ENCODE data around the gene ATXN3L. TPM values are rescaled to one million over a fixed set of nuclear protein-coding genes. Genes with fewer than 3 reads are reported as not detected.

ATXN3L gene
- total and polyA plus RNA-seq, 2 of the 8 experiments (the other 6 are each of a cell fraction or from before 2014, with no cell fraction given): not detected

DNA sequence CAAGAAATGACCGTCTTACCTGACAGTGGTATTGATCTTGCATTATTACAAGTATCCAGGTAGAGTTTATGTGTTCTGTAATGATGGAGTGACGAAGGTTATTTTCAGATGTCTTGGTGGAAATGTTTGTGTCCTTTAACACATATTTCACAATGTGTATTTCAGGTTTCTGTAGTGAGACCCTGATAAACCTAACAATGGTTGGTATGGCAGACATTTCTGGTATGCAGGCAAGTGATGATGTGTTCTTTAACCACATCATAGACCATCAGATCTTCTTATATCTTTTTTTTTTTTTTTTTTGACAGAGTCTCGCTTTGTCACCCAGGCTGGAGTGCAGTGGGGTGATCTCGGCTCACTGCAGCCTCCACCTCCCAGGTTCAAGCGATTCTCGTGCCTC, 14.6 kb upstream of the ATXN3L start:
- Histone ChIP-seq H3K9ac (replicated peaks in 1 of 4; ENCODE audit: extremely low read depth in 1 of 4, low read depth in 3 of 4, low read length in 3 of 4) (no peak overlapping the region), H2BK5ac (ENCODE audit: low read depth, low read length) (no peak overlapping the region), H3K23me2 (ENCODE audit: low read depth, low read length) (no peaks in the 10 kb centered on the region), H4K5ac (ENCODE audit: insufficient read length, low read depth, low read length) (no peak overlapping the region), H4K20me1 (replicated peaks in 1 of 2; ENCODE audit: control insufficient read depth in 1 of 2, insufficient read depth in 2 of 2, low read length in 2 of 2) (no peaks in the 10 kb centered on the region), H3K79me2 (ENCODE audit: control insufficient read depth in 1 of 2, insufficient read depth in 2 of 2, low read length in 2 of 2) (no peaks in the 10 kb centered on the region), H3K18ac (ENCODE audit: extremely low read depth, low read length) (no peak overlapping the region), H3K27me3 (replicated peaks in 1 of 4; ENCODE audit: control insufficient read depth in 3 of 4, extremely low read depth in 1 of 4, insufficient read depth in 3 of 4, low read length in 3 of 4) (no peaks in the 10 kb centered on the region), H3K27ac (ENCODE audit: low read depth, low read length) (no peak overlapping the region), H2BK12ac (ENCODE audit: low read depth, low read length) (no peak overlapping the region), H3K4me2 (ENCODE audit: insufficient read depth in 1 of 2, low read depth in 2 of 2, low read length in 2 of 2) (no peak overlapping the region), H3K4me3 (ENCODE audit: extremely low read depth in 1 of 4, insufficient read depth in 2 of 4, low read depth in 3 of 4, low read length in 4 of 4) (no peak overlapping the region), H3K23ac (ENCODE audit: insufficient read length) (no peak overlapping the region), H2BK120ac (replicated peaks; ENCODE audit: low read depth, low read length) (no peak overlapping the region), H2BK15ac (ENCODE audit: low read length) (no peak overlapping the region), H3K4me1 (replicated peaks in 1 of 4; ENCODE audit: control insufficient read depth in 3 of 4, insufficient read depth in 4 of 4, low read length in 3 of 4) (no peaks in the 10 kb centered on the region), H3K14ac (ENCODE audit: insufficient read length) (no peak overlapping the region), H3K79me1 (ENCODE audit: low read depth, low read length) (no peaks in the 10 kb centered on the region), H3K9me3 (ENCODE audit: insufficient read depth in 2 of 2, low read depth in 1 of 2, low read length in 1 of 2) (no peaks in the 10 kb centered on the region), H2BK20ac (ENCODE audit: low read length) (no peak overlapping the region), H3K56ac (replicated peaks; ENCODE audit: insufficient read length, low read depth, low read length) (no peak overlapping the region), H2AK5ac (ENCODE audit: low read depth, low read length) (no peak overlapping the region), H2AFZ (ENCODE audit: low read length) (no peak overlapping the region), H3K36me3 (ENCODE audit: control insufficient read depth in 2 of 4, insufficient read depth in 4 of 4, low read length in 3 of 4) (no peaks in the 10 kb centered on the region), H4K8ac (ENCODE audit: extremely low read depth, insufficient read depth, low read length) (no peak overlapping the region), H3K4ac (replicated peaks; ENCODE audit: insufficient read length, low read depth, low read length) (no peak overlapping the region), H4K91ac (replicated peaks; ENCODE audit: insufficient read length, low read length) (no peak overlapping the region)
- ChIA-PET CTCF (ENCODE audit: partially characterized antibody) (no interaction called here), POLR2A (ENCODE audit: partially characterized antibody) (no interaction called here)
- DNase-seq (ENCODE audit: low read depth in 1 of 2, low spot score in 2 of 2) (no peak), FAIRE-seq (no peak)
- TF ChIP-seq ZNF274 (IDR thresholded peaks at IDR 0.05; ENCODE audit: borderline replicate concordance, extremely low read depth, low read length): no peak
- peak; percentile 47; the same call in 1 of the 2 replicates for TF ChIP-seq TEAD4 (IDR thresholded peaks at IDR 0.05; ENCODE audit: low read depth, low read length)
- 86% methylated on average over 5 of the region's 6 CpGs; no CpG with 5 or more reads in 1 of the 2 experiments for WGBS, 2 experiments (ENCODE audit: extremely low coverage in 1 of 2, insufficient coverage in 1 of 2, insufficient read length in 1 of 2, insufficient replicate concordance in 2 of 2, low coverage in 1 of 2, low lambda C conversion rate in 2 of 2, missing lambda C conversion rate in 1 of 2)
